OCI-LY3 (cell line): ENCODE measurements around the gene NHS.

Experiments used
- H2AFZ ChIP-seq: fragments of 200-600, 300-600 bp; shearing (Covaris generic); 2 replicates; pipeline ENCODE4 v1.6.0; 2014; ENCODE audit warnings: antibody characterized with exemption, low read depth, low read length
- H3K27ac ChIP-seq: fragments of 200-600, 300-600 bp; sonication (generic); 2 replicates; pipeline ENCODE4 v1.5.1; 2014; ENCODE audit warnings: mild to moderate bottlenecking, low read length, moderate library complexity, mixed read lengths
- H3K27me3 ChIP-seq: fragments of 200-600, 300-600 bp; sonication (generic); 2 replicates; pipeline ENCODE4 v1.6.1; 2014; ENCODE audit warnings: low read depth, low read length, mixed read lengths
- H3K36me3 ChIP-seq: fragments of 200-600, 300-600 bp; sonication (generic); replicated peaks from 2 replicates; pipeline ENCODE3; 2014; ENCODE audit warnings: low read depth, low read length, mixed read lengths
- H3K4me1 ChIP-seq: fragments of 300-600, 200-600 bp; sonication (generic); 2 replicates; pipeline ENCODE4 v1.6.1; 2014; ENCODE audit warnings: low read length, mixed read lengths
- H3K4me2 ChIP-seq: fragments of 200-600, 300-600 bp; sonication (generic); 2 replicates; pipeline ENCODE4 v1.6.1; 2014; ENCODE audit warnings: low read length, mixed read lengths
- H3K4me3 ChIP-seq: fragments of 300-600, 200-600 bp; sonication (generic); 2 replicates; pipeline ENCODE4 v1.5.1; 2014; ENCODE audit warnings: antibody characterized with exemption, mild to moderate bottlenecking, low read length, moderate library complexity
- H3K79me2 ChIP-seq: fragments of 300-600, 200-600 bp; shearing (Covaris generic); 2 replicates; pipeline ENCODE4 v1.6.1; 2014; ENCODE audit warnings: mild to moderate bottlenecking, low read length, mixed read lengths
- H3K9ac ChIP-seq: fragments of 300-600, 200-600 bp; shearing (Covaris generic); 2 replicates; pipeline ENCODE4 v1.6.0; 2014; ENCODE audit warnings: mild to moderate bottlenecking, low read length, moderate library complexity
- H3K9me3 ChIP-seq: fragments of 200-600, 300-600 bp; shearing (Covaris generic); 2 replicates; pipeline ENCODE4 v1.6.1; 2014; ENCODE audit warnings: low read length, mixed read lengths; ENCODE audit not compliant: insufficient read depth
- H4K20me1 ChIP-seq: fragments of 200-600, 300-600 bp; sonication (generic); 2 replicates; pipeline ENCODE4 v1.6.1; 2016; ENCODE audit warnings: low read length, mixed read lengths; ENCODE audit not compliant: insufficient read depth
- CTCF ChIP-seq: fragments of 200-600, 300-600 bp; sonication (generic); IDR thresholded peaks from 2 replicates; pipeline ENCODE4 v1.5.1; 2014; ENCODE audit warnings: antibody characterized with exemption, low read length, low read depth
- EZH2phosphoT487 ChIP-seq: fragments of 200-600 bp; shearing (Covaris generic); IDR thresholded peaks from 2 replicates; pipeline ENCODE4 v1.6.1; 2018; ENCODE audit warnings: antibody characterized with exemption, mixed run types, low read depth

NHS gene

DNA sequence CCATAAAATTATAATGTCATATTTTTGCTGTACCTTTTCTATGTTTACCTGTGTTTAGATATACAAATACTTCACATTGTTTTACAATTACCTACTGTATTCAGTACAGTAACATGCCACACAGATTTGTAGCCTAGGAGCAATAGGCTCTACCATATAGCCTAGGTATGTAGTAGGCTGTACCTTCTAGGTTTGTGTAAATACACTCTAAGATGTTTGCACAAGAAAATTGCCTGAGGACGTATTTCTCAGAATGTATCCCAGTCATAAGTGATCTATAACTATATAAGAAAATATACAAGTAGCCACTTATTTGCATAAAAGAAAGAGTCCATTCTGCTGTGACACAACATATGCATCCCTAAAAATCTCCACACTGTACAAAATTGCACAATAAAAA lies 326.0 kb downstream of the NHS start:
- TF ChIP-seq CTCF (no peak), EZH2phosphoT487 (no peak)
- Histone ChIP-seq H3K4me2 (no peak overlapping the region), H3K4me1 (no peaks in the 10 kb centered on the region), H2AFZ (no peak overlapping the region), H3K27me3 (0 out of 2 replicates have a peak, but pooled peaks cover 3% of the 10 kb centered on the region), H3K79me2 (no peaks in the 10 kb centered on the region), H4K20me1 (no peaks in the 10 kb centered on the region), H3K4me3 (no peak overlapping the region), H3K9me3 (no peaks in the 10 kb centered on the region), H3K36me3 (no peaks in the 10 kb centered on the region), H3K27ac (no peak overlapping the region), H3K9ac (no peak overlapping the region)

DNA sequence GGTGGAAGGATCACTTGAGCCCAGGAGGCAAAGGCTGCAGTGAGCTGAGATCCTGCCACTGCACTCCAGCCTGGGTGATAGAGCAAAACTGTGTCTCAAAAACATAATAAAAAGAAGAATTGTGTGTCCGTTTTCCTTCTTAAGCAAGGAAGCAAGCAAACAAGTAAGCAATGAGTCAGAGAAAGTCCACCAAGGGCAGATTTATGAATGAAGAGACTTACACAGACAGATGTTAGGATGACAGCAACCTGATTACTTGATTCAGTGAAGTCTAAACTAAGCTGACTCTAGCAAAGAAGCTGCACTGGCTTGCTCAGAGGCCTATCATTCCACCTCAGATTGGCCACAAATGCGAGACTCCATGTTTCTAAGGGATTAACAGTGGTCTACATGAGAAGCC lies 328.2 kb downstream of the NHS start:
- no peaks in the 10 kb centered on the region for H3K9me3 ChIP-seq
- H3K27ac ChIP-seq: no peak overlapping the region
- no peak overlapping the region for H3K9ac ChIP-seq
- no peaks in the 10 kb centered on the region for H3K79me2 ChIP-seq
- H4K20me1 ChIP-seq: no peaks in the 10 kb centered on the region
- no peaks in the 10 kb centered on the region for H3K36me3 ChIP-seq
- no peak for TF ChIP-seq EZH2phosphoT487
- no peak for TF ChIP-seq CTCF
- no peaks in the 10 kb centered on the region for H3K4me1 ChIP-seq
- H2AFZ ChIP-seq: no peak overlapping the region
- no peaks in the 10 kb centered on the region; the same call in 1 of the 2 replicates for H3K27me3 ChIP-seq
- no peak overlapping the region for H3K4me3 ChIP-seq
- H3K4me2 ChIP-seq: no peak overlapping the region

GRCh38 chrX:17705211-17705610 lies 330.2 kb downstream of the NHS start:
- Histone ChIP-seq H3K4me3 (no peak overlapping the region), H3K9ac (no peak overlapping the region), H3K27ac (no peak overlapping the region), H3K9me3 (no peaks in the 10 kb centered on the region), H3K4me2 (no peak overlapping the region), H2AFZ (no peak overlapping the region), H3K27me3 (no peaks in the 10 kb centered on the region; the same call in 1 of the 2 replicates), H3K36me3 (no peaks in the 10 kb centered on the region), H4K20me1 (no peaks in the 10 kb centered on the region), H3K79me2 (no peaks in the 10 kb centered on the region), H3K4me1 (no peaks in the 10 kb centered on the region)
- no peak for TF ChIP-seq EZH2phosphoT487
- no peak for TF ChIP-seq CTCF

DNA sequence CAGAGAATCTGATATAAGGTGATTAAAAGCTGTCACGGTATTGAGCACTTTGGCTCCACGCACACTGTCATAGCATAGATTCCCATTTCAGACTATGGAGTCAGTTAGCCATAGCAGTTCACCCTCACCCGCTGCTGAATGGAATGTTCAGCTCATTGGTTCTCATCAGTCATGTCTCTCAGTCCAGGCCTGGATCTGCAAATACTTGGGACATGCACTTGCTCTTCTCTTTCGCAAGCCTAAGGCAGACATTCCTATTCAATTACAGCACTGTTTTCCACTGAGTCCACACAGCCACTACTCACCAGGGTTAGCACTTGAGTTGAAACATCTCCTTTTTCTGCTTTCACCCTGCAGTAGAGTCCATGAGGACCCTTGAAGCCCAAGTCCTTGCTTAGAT lies 331.7 kb downstream of the NHS start:
- Histone ChIP-seq H4K20me1 (no peaks in the 10 kb centered on the region), H3K27me3 (no peaks in the 10 kb centered on the region; the same call in 1 of the 2 replicates), H3K9ac (no peak overlapping the region), H3K4me2 (no peak overlapping the region), H3K4me3 (no peak overlapping the region), H3K36me3 (no peaks in the 10 kb centered on the region), H2AFZ (no peak overlapping the region), H3K79me2 (no peaks in the 10 kb centered on the region), H3K9me3 (no peaks in the 10 kb centered on the region), H3K4me1 (no peaks in the 10 kb centered on the region), H3K27ac (no peak overlapping the region)
- TF ChIP-seq EZH2phosphoT487 (no peak), CTCF (no peak)
